ENCODE data around the gene MORN5.
A peak's percentile ranks its signal among the peaks of the same experiment; 100 is the strongest.

MORN5 gene

DNA sequence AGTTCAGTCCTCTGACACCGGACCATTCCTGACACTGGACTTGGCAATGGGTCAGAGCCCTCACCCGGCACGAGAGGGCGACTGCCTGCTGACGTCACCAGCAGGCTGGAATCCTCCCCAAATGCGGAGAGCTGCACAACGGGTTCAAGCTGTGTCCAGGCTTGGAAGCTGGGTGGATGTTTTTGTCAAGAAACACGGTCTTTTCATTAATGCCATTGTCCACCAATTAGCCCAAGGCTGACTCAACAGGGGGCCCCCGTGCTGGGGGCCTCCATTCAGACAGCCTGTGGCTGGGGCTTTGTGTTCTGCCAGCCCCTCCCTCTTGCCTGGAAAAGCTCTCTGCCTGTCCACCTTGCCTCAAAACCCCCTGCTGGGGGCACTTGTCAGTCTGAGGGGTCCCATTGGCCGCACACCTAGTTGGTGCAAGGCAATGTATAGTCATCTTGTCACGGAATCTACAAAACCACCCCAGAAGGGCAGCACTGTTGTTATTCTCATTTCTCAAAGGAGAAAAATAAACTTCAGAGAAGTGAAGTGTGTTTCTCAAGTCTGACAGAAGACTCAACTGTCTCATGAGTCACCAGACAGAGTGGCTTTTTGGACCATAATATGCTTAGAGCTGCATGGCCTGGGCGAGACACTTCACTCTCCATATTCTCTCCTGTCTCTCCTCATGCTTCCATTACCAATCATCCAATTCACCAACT is 24.7 kb upstream of the MORN5 start:
- H2BK12ac ChIP-seq (ENCODE audit: low read length in 2 of 2), result no peak overlapping the region
- no peaks in the 10 kb centered on the region for H3K9me3 ChIP-seq (ENCODE audit: control insufficient read depth, low read length)
- H3K79me1 ChIP-seq (replicated peaks; ENCODE audit: low read length, poor library complexity, severe bottlenecking), result no peaks in the 10 kb centered on the region
- no peak overlapping the region for H3K9ac ChIP-seq (ENCODE audit: low read length)
- no peak overlapping the region for H2AFZ ChIP-seq (ENCODE audit: low read depth, low read length)
- no peaks in the 10 kb centered on the region for H3K36me3 ChIP-seq (ENCODE audit: control insufficient read depth in 1 of 2, insufficient read depth in 2 of 2, low read depth in 1 of 2, low read length in 2 of 2)
- H3K18ac ChIP-seq (ENCODE audit: low read depth in 1 of 2, low read length in 2 of 2), result no peak overlapping the region
- H2BK15ac ChIP-seq (ENCODE audit: low read depth, poor library complexity, severe bottlenecking), result no peak overlapping the region
- no peak overlapping the region for H3K4me2 ChIP-seq (ENCODE audit: low read length, poor library complexity, severe bottlenecking)
- no peak overlapping the region for H3K14ac ChIP-seq (ENCODE audit: low read length in 2 of 2)
- H3K27me3 ChIP-seq (ENCODE audit: control insufficient read depth in 1 of 2, insufficient read depth in 1 of 2, low read length in 2 of 2), result peaks cover 8 to 24% of the 10 kb centered on the region in 2 experiments
- 61% methylated on average over 12 of the region's 12 CpGs for WGBS
- peaks cover 10% of the 10 kb centered on the region for H3K4me1 ChIP-seq (ENCODE audit: control insufficient read depth, insufficient read depth, low read depth, low read length)
- H3K4ac ChIP-seq (ENCODE audit: low read depth in 1 of 2, low read length in 2 of 2), result no peak overlapping the region
- peak; percentile 43 for DNase-seq
- H3K23ac ChIP-seq (ENCODE audit: low read length in 2 of 2), result no peak overlapping the region
- H2AK5ac ChIP-seq (ENCODE audit: low read length, severe bottlenecking), result no peak overlapping the region
- no peak overlapping the region for H2BK5ac ChIP-seq (ENCODE audit: low read depth, low read length, poor library complexity, severe bottlenecking)
- H2BK120ac ChIP-seq (ENCODE audit: low read depth, low read length), result no peak overlapping the region
- no peak overlapping the region for H3K4me3 ChIP-seq (ENCODE audit: insufficient read depth in 1 of 2, low read depth in 1 of 2, low read length in 2 of 2)
- H4K91ac ChIP-seq (ENCODE audit: low read length), result no peak overlapping the region
- H4K8ac ChIP-seq (ENCODE audit: low read length), result no peak overlapping the region
- no peak overlapping the region for H3K27ac ChIP-seq (ENCODE audit: low read length, poor library complexity, severe bottlenecking)

GRCh38 chr9:122135529-122135859 is 24.2 kb upstream of the MORN5 start:
- DNase-seq, result no peak
- no peak overlapping the region for H3K4me3 ChIP-seq (ENCODE audit: insufficient read depth in 1 of 2, low read depth in 1 of 2, low read length in 2 of 2)
- H3K23ac ChIP-seq (ENCODE audit: low read length in 2 of 2), result no peak overlapping the region

GRCh38 chr9:122138560-122139268 is 21.0 kb upstream of the MORN5 start:
- H3K79me1 ChIP-seq (replicated peaks; ENCODE audit: low read length, poor library complexity, severe bottlenecking), result no peaks in the 10 kb centered on the region
- no peak overlapping the region for H4K91ac ChIP-seq (ENCODE audit: low read length)
- H3K4ac ChIP-seq (ENCODE audit: low read depth in 1 of 2, low read length in 2 of 2), result no peak overlapping the region
- no peak overlapping the region for H3K4me3 ChIP-seq (ENCODE audit: insufficient read depth in 1 of 2, low read depth in 1 of 2, low read length in 2 of 2)
- H2BK5ac ChIP-seq (ENCODE audit: low read depth, low read length, poor library complexity, severe bottlenecking), result no peak overlapping the region
- H2BK120ac ChIP-seq (ENCODE audit: low read depth, low read length), result no peak overlapping the region
- no peak overlapping the region for H2BK12ac ChIP-seq (ENCODE audit: low read length in 2 of 2)
- peaks cover 8 to 20% of the 10 kb centered on the region in 2 experiments for H3K36me3 ChIP-seq (ENCODE audit: control insufficient read depth in 1 of 2, insufficient read depth in 2 of 2, low read depth in 1 of 2, low read length in 2 of 2)
- no peak overlapping the region for H3K4me2 ChIP-seq (ENCODE audit: low read length, poor library complexity, severe bottlenecking)
- H3K18ac ChIP-seq (ENCODE audit: low read depth in 1 of 2, low read length in 2 of 2), result no peak overlapping the region
- H3K4me1 ChIP-seq (ENCODE audit: control insufficient read depth, insufficient read depth, low read depth, low read length), result peaks cover 2% of the 10 kb centered on the region
- H3K14ac ChIP-seq (ENCODE audit: low read length in 2 of 2), result no peak overlapping the region
- no peak overlapping the region for H4K8ac ChIP-seq (ENCODE audit: low read length)
- no peak overlapping the region for H2BK15ac ChIP-seq (ENCODE audit: low read depth, poor library complexity, severe bottlenecking)
- no peak overlapping the region for H3K23ac ChIP-seq (ENCODE audit: low read length in 2 of 2)
- no peak for DNase-seq
- no peak overlapping the region for H2AFZ ChIP-seq (ENCODE audit: low read depth, low read length)
- H3K27me3 ChIP-seq (ENCODE audit: control insufficient read depth in 1 of 2, insufficient read depth in 1 of 2, low read length in 2 of 2), result no peaks in the 10 kb centered on the region
- no peak overlapping the region for H3K27ac ChIP-seq (ENCODE audit: low read length, poor library complexity, severe bottlenecking)
- WGBS, result 70% methylated on average over 9 of the region's 10 CpGs
- no peak overlapping the region for H2AK5ac ChIP-seq (ENCODE audit: low read length, severe bottlenecking)
- no peak overlapping the region for H3K9ac ChIP-seq (ENCODE audit: low read length)
- no peaks in the 10 kb centered on the region for H3K9me3 ChIP-seq (ENCODE audit: control insufficient read depth, low read length)

More at GRCh38 chr9:122135529-122135859, 24.2 kb upstream of the MORN5 start:
- Histone ChIP-seq H3K4ac (ENCODE audit: low read depth in 1 of 2, low read length in 2 of 2) (no peak overlapping the region), H2AK5ac (ENCODE audit: low read length, severe bottlenecking) (no peak overlapping the region), H3K27me3 (ENCODE audit: control insufficient read depth in 1 of 2, insufficient read depth in 1 of 2, low read length in 2 of 2) (peaks cover 8 to 24% of the 10 kb centered on the region in 2 experiments), H3K18ac (ENCODE audit: low read depth in 1 of 2, low read length in 2 of 2) (no peak overlapping the region), H3K4me1 (ENCODE audit: control insufficient read depth, insufficient read depth, low read depth, low read length) (peaks cover 10% of the 10 kb centered on the region), H2BK15ac (ENCODE audit: low read depth, poor library complexity, severe bottlenecking) (no peak overlapping the region), H2BK12ac (ENCODE audit: low read length in 2 of 2) (no peak overlapping the region), H2BK120ac (ENCODE audit: low read depth, low read length) (no peak overlapping the region), H2AFZ (ENCODE audit: low read depth, low read length) (no peak overlapping the region), H3K9ac (ENCODE audit: low read length) (no peak overlapping the region), H3K27ac (ENCODE audit: low read length, poor library complexity, severe bottlenecking) (no peak overlapping the region), H3K4me2 (ENCODE audit: low read length, poor library complexity, severe bottlenecking) (no peak overlapping the region), H3K79me1 (replicated peaks; ENCODE audit: low read length, poor library complexity, severe bottlenecking) (no peaks in the 10 kb centered on the region), H3K9me3 (ENCODE audit: control insufficient read depth, low read length) (no peaks in the 10 kb centered on the region), H4K8ac (ENCODE audit: low read length) (no peak overlapping the region), H2BK5ac (ENCODE audit: low read depth, low read length, poor library complexity, severe bottlenecking) (no peak overlapping the region), H3K14ac (ENCODE audit: low read length in 2 of 2) (no peak overlapping the region), H3K36me3 (ENCODE audit: control insufficient read depth in 1 of 2, insufficient read depth in 2 of 2, low read depth in 1 of 2, low read length in 2 of 2) (no peaks in the 10 kb centered on the region), H4K91ac (ENCODE audit: low read length) (no peak overlapping the region)
- 82% methylated on average over 7 of the region's 7 CpGs for WGBS

DNA sequence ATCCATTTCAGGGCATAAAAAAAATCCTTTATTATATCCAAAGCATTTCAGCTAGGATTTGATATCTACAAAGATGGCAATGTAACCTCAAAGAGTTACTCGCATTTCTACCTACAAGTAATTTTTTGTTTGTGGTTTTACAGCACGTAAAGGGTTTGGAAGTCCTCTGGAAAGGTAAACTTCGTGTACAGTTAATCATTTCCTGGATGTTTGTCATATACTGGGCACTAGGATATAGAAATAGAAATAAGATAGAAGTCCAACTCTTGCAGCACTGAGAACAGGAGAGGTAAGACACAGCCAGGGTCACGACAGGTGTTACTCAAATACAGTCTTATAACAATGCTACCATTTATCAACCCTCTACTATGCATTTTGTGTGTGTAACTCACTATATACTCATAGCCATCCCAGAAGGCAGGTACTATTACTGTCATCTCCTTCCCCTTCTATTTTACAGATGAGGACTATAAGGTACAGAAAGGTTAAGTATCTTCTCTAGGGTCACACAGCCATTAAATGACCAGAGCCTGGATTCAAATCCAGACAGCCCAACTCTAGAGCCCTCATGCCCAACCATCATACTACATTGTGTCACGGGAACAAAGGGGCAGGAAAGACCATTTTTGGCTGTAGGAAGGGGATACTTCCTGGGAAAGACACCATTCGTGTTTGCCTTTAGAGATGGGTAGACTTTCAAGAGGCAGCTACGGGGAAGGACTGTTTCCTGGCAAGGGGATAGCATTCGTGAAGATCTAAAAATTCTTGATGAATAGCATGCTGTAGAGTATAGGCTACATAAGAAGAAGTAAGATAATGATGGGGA is 19.1 kb upstream of the MORN5 start:
- Histone ChIP-seq H4K91ac (ENCODE audit: low read length) (no peak overlapping the region), H2AFZ (ENCODE audit: low read depth, low read length) (no peak overlapping the region), H3K4me2 (ENCODE audit: low read length, poor library complexity, severe bottlenecking) (no peak overlapping the region), H4K8ac (ENCODE audit: low read length) (no peak overlapping the region), H3K18ac (ENCODE audit: low read depth in 1 of 2, low read length in 2 of 2) (no peak overlapping the region), H3K36me3 (ENCODE audit: control insufficient read depth in 1 of 2, insufficient read depth in 2 of 2, low read depth in 1 of 2, low read length in 2 of 2) (peaks cover 18 to 39% of the 10 kb centered on the region in 2 experiments), H3K27me3 (ENCODE audit: control insufficient read depth in 1 of 2, insufficient read depth in 1 of 2, low read length in 2 of 2) (no peaks in the 10 kb centered on the region), H2BK12ac (ENCODE audit: low read length in 2 of 2) (no peak overlapping the region), H3K4me3 (ENCODE audit: insufficient read depth in 1 of 2, low read depth in 1 of 2, low read length in 2 of 2) (no peak overlapping the region), H3K4ac (ENCODE audit: low read depth in 1 of 2, low read length in 2 of 2) (no peak overlapping the region), H3K27ac (ENCODE audit: low read length, poor library complexity, severe bottlenecking) (no peak overlapping the region), H2BK5ac (ENCODE audit: low read depth, low read length, poor library complexity, severe bottlenecking) (no peak overlapping the region), H2AK5ac (ENCODE audit: low read length, severe bottlenecking) (no peak overlapping the region), H3K9ac (ENCODE audit: low read length) (no peak overlapping the region), H3K4me1 (ENCODE audit: control insufficient read depth, insufficient read depth, low read depth, low read length) (no peaks in the 10 kb centered on the region), H3K9me3 (ENCODE audit: control insufficient read depth, low read length) (no peaks in the 10 kb centered on the region), H2BK120ac (ENCODE audit: low read depth, low read length) (no peak overlapping the region), H3K14ac (ENCODE audit: low read length in 2 of 2) (no peak overlapping the region), H3K23ac (ENCODE audit: low read length in 2 of 2) (no peak overlapping the region), H3K79me1 (replicated peaks; ENCODE audit: low read length, poor library complexity, severe bottlenecking) (peaks cover 6% of the 10 kb centered on the region), H2BK15ac (ENCODE audit: low read depth, poor library complexity, severe bottlenecking) (no peak overlapping the region)
- WGBS, result 91% methylated on average over 7 of the region's 8 CpGs
- no peak for DNase-seq

All from mesenchymal stem cell (in vitro differentiated cells and primary cell).